Liver (tissue), 9 donors: ENCODE data around the gene ABHD2. TPM values are rescaled to one million over a fixed set of nuclear protein-coding genes. Genes with fewer than 3 reads are reported as not detected.

ENCODE experiments used
- DNase-seq: peaks from one replicate; pipeline ENCODE4 v3.0.0-alpha.2; 2017; ENCODE audit warnings: low spot score
- H3K27ac ChIP-seq, 2 donors: one replicate each; pipeline ENCODE4 v1.7.0; 2013; ENCODE audit warnings: inconsistent platforms in 2 of 2, low read length in 2 of 2, control low read depth in 1 of 2, low read depth in 1 of 2, mild to moderate bottlenecking in 1 of 2
- H3K27me3 ChIP-seq, 4 donors: one replicate each; pipeline versions ENCODE4 v1.6.1 to v1.7.0; 2013; ENCODE audit warnings: low read length in 3 of 4, inconsistent platforms in 1 of 4, mild to moderate bottlenecking in 1 of 4, moderate library complexity in 1 of 4; ENCODE audit not compliant: control insufficient read depth in 4 of 4, insufficient read depth in 4 of 4
- H3K36me3 ChIP-seq, 4 donors: one replicate each; pipeline versions ENCODE4 v1.6.1 to v1.7.0; 2013; ENCODE audit warnings: low read length in 3 of 4, mild to moderate bottlenecking in 3 of 4, low read depth in 1 of 4, moderate library complexity in 1 of 4; ENCODE audit not compliant: control insufficient read depth in 4 of 4, insufficient read depth in 3 of 4
- H3K4me1 ChIP-seq, 4 donors: one replicate each; pipeline versions ENCODE4 v1.6.1 to v1.7.0; 2013; ENCODE audit warnings: low read length in 3 of 4, mild to moderate bottlenecking in 3 of 4, moderate library complexity in 1 of 4; ENCODE audit not compliant: control insufficient read depth in 4 of 4, insufficient read depth in 4 of 4
- H3K4me3 ChIP-seq, 3 donors: one replicate each; pipeline versions ENCODE4 v1.6.1 to v1.7.0; 2013; ENCODE audit warnings: low read length in 3 of 3, control low read depth in 1 of 3, low read depth in 1 of 3, mild to moderate bottlenecking in 1 of 3
- H3K9ac ChIP-seq, 2 donors: one replicate each; pipeline ENCODE4 v1.7.0; 2013; ENCODE audit warnings: low read length in 2 of 2, mild to moderate bottlenecking in 2 of 2, moderate library complexity in 2 of 2, control low read depth in 1 of 2, low read depth in 1 of 2
- H3K9me3 ChIP-seq, 4 donors: one replicate each; pipeline versions ENCODE4 v1.6.1 to v1.7.0; 2013; ENCODE audit warnings: low read length in 3 of 4; ENCODE audit not compliant: control insufficient read depth in 4 of 4
- ATF3 ChIP-seq: IDR thresholded peaks from 2 replicates; pipeline ENCODE4 v1.6.1; 2016; ENCODE audit warnings: antibody characterized with exemption
- CTCF ChIP-seq: fragments of 150-350 bp; IDR thresholded peaks from 2 replicates; pipeline ENCODE4 v1.5.1; 2017; ENCODE audit warnings: improper control_type of control experiment, low read depth, low read length; ENCODE audit not compliant: missing input control
- EGR1 ChIP-seq, 2 donors: IDR thresholded peaks; 2 replicates each; pipeline ENCODE4 v1.6.1; 2016 to 2018; ENCODE audit warnings: antibody characterized with exemption in 2 of 2, low read depth in 2 of 2
- FOXA1 ChIP-seq: IDR thresholded peaks from 2 replicates; pipeline ENCODE4 v1.6.1; 2016; ENCODE audit warnings: antibody characterized with exemption
- FOXA2 ChIP-seq: IDR thresholded peaks from 2 replicates; pipeline ENCODE4 v1.6.1; 2016; ENCODE audit warnings: antibody characterized with exemption
- GABPA ChIP-seq, 2 donors: IDR thresholded peaks in 1 of 2; conservative IDR thresholded peaks in 1 of 2; 2 replicates each; pipeline ENCODE4 v1.6.1; 2016; ENCODE audit warnings: antibody characterized with exemption in 2 of 2, mild to moderate bottlenecking in 1 of 2, moderate library complexity in 1 of 2
- HNF4A ChIP-seq, 2 donors: conservative IDR thresholded peaks; 2 replicates each; pipeline ENCODE4 v1.6.1; 2016; ENCODE audit warnings: antibody characterized with exemption in 2 of 2, mild to moderate bottlenecking in 2 of 2
- HNF4G ChIP-seq: IDR thresholded peaks from 2 replicates; pipeline ENCODE4 v1.6.1; 2016; ENCODE audit warnings: antibody characterized with exemption
- JUND ChIP-seq, 2 donors: IDR thresholded peaks; 2 replicates each; pipeline ENCODE4 v1.6.1; 2016; ENCODE audit warnings: antibody characterized with exemption in 2 of 2
- MAX ChIP-seq: IDR thresholded peaks from 2 replicates; pipeline ENCODE4 v1.6.1; 2016; ENCODE audit warnings: antibody characterized with exemption
- NR2F2 ChIP-seq: IDR thresholded peaks from 2 replicates; pipeline ENCODE4 v1.6.1; 2016; ENCODE audit warnings: antibody characterized with exemption
- RAD21 ChIP-seq, 2 donors: IDR thresholded peaks; 2 replicates each; pipeline ENCODE4 v1.6.1; 2016; ENCODE audit warnings: antibody characterized with exemption in 2 of 2, mild to moderate bottlenecking in 2 of 2
- REST ChIP-seq: IDR thresholded peaks from 2 replicates; pipeline ENCODE4 v1.6.1; 2016; ENCODE audit warnings: antibody characterized with exemption, mild to moderate bottlenecking
- RXRA ChIP-seq, 2 donors: IDR thresholded peaks; 2 replicates each; pipeline ENCODE4 v1.6.1; 2017 to 2018; ENCODE audit warnings: antibody characterized with exemption in 2 of 2, mild to moderate bottlenecking in 1 of 2
- SP1 ChIP-seq: IDR thresholded peaks from 2 replicates; pipeline ENCODE4 v1.6.1; 2018; ENCODE audit warnings: antibody characterized with exemption, mild to moderate bottlenecking
- TAF1 ChIP-seq: conservative IDR thresholded peaks from 2 replicates; pipeline ENCODE4 v1.6.1; 2016; ENCODE audit warnings: antibody characterized with exemption, mild to moderate bottlenecking
- YY1 ChIP-seq: IDR thresholded peaks from 2 replicates; pipeline ENCODE4 v1.6.1; 2016; ENCODE audit warnings: antibody characterized with exemption, mild to moderate bottlenecking
- ZBTB33 ChIP-seq: IDR thresholded peaks from 2 replicates; pipeline ENCODE4 v1.6.1; 2016; ENCODE audit warnings: antibody characterized with exemption
- WGBS: extraction: QIAGEN DNeasy Blood & Tissue Kit; methylation state at CpG from one replicate; pipeline ENCODE4 v1.1.7; 2013; 5-methylcytosine and 5-hydroxymethylcytosine counted together
- polyA plus RNA-seq, 2 donors: library from polyadenylated mRNA; stranded (reverse) in 1 of 2; unstranded in 1 of 2; fragments of 200-250 nt in 1 of 2; fragments of >200 nt in 1 of 2; fragmentation: Nextera tagmentation in 1 of 2; extraction: Ambion mirVana in 1 of 2; gene quantifications; one replicate each; pipeline versions ENCODE4 v1.2.1 to v1.2.3, GENCODE V29; 2013 to 2015
- total RNA-seq, 2 donors: library from RNA; depleted of rRNA; stranded (reverse); fragments of >200 nt; gene quantifications; one replicate each; pipeline ENCODE4 v1.2.3, GENCODE V29; 2014
- donor health status: healthy.
- donor health status: healthy.
- donor health status: healthy.
- donor health status: healthy.
- donor health status: healthy.

Gene ABHD2
- total and polyA plus RNA-seq, 4 donors, result 34.6 to 663 (median 65.1) TPM

- no peak for TF ChIP-seq CTCF
These were observed 73.4 kb downstream of the ABHD2 start (continued) for GRCh38 chr15:89161666-89162065.

GRCh38 chr15:89163271-89164055, 75.2 kb downstream of the ABHD2 start:
- Histone ChIP-seq H3K9me3 (no peaks in the 10 kb centered on the region), H3K27me3 (no peaks in the 10 kb centered on the region), H3K27ac (no peak overlapping the region), H3K4me3 (no peak overlapping the region), H3K36me3 (peaks cover 7 to 47% (median 27%) of the 10 kb centered on the region in 4 donors), H3K9ac (no peak overlapping the region), H3K4me1 (peaks cover 5 to 42% (median 35%) of the 10 kb centered on the region in 4 donors)
- TF ChIP-seq NR2F2, result no peak
- no peak for TF ChIP-seq RAD21 (IDR thresholded peaks at IDR 0.05)
- TF ChIP-seq HNF4G, result no peak
- no peak for TF ChIP-seq FOXA1
- no peak for TF ChIP-seq FOXA2
- no peak for TF ChIP-seq EGR1 (IDR thresholded peaks at IDR 0.05; ENCODE audit: low read depth in 2 of 2)
- TF ChIP-seq ATF3, result no peak
- no peak for TF ChIP-seq REST
- TF ChIP-seq RXRA (IDR thresholded peaks at IDR 0.05), result no peak
- TF ChIP-seq JUND (IDR thresholded peaks at IDR 0.05), result no peak
- TF ChIP-seq MAX, result no peak
- no peak for TF ChIP-seq SP1
- no peak for TF ChIP-seq HNF4A (conservative IDR thresholded peaks at IDR 0.05)
- TF ChIP-seq TAF1, result no peak
- TF ChIP-seq YY1, result no peak
- TF ChIP-seq CTCF, result no peak
- TF ChIP-seq GABPA (IDR thresholded peaks at IDR 0.05 in 1 of 2, conservative IDR thresholded peaks at IDR 0.05 in 1 of 2), result no peak
- TF ChIP-seq ZBTB33, result no peak
- WGBS, result 93% methylated on average over 5 of the region's 5 CpGs
- no peak for DNase-seq
